H54 (cell line): ENCODE data around the gene CTBS.
A peak's percentile ranks its signal among the peaks of the same experiment; 100 is the strongest.

Experiments used
- DNase-seq: peaks from one replicate; pipeline ENCODE4 v3.0.0; 2011; ENCODE audit warnings: low spot score, mixed read lengths; ENCODE audit not compliant: insufficient read length
- FAIRE-seq: peaks from 3 replicates; lab custom pipeline; 2011; peaks lifted over from hg19 to GRCh38; lab: Jason Lieb, UNC
- POLR2A ChIP-seq: IDR thresholded peaks from 2 replicates; pipeline ENCODE4 v1.6.1; 2011; ENCODE audit warnings: low read depth, mild to moderate bottlenecking, low read length

Gene CTBS

GRCh38 chr1:84573967-84574842 is at the start of gene CTBS:
Gene CTBS, minus strand, starts transcription at chr1:84574440. Its CDS starts 25 bp downstream, at chr1:84574415.
- FAIRE-seq (peak; percentile 91), DNase-seq (peak; percentile 85)
- peak; percentile 92 for TF ChIP-seq POLR2A

DNA sequence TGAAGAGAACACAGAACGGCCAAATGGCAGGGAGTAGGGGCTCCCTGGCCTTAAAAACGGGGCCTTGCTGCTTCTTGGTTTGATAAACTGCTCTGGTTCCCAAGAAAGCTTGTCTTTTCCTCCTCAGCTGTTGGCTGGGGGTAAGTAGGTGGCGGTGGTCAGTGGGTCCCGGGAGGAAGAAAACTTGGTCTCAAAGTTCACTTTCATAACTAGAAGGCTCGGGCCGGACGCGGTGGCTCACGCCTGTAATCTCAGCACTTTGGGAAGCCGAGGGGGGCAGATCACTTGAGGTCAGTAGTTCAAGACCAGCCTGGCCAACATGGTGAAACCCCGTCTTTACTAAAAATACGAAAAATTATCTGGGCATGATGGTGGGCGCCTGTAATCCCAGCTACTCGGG is 47.3 kb upstream of the CTBS start:
- TF ChIP-seq POLR2A: no peak
- FAIRE-seq: no peak
- DNase-seq: no peak

GRCh38 chr1:84620720-84621313 is 46.6 kb upstream of the CTBS start:
- TF ChIP-seq POLR2A: peak; percentile 23; the same call in 1 of the 2 replicates
- DNase-seq (peak; percentile 75), FAIRE-seq (no peak)

DNA sequence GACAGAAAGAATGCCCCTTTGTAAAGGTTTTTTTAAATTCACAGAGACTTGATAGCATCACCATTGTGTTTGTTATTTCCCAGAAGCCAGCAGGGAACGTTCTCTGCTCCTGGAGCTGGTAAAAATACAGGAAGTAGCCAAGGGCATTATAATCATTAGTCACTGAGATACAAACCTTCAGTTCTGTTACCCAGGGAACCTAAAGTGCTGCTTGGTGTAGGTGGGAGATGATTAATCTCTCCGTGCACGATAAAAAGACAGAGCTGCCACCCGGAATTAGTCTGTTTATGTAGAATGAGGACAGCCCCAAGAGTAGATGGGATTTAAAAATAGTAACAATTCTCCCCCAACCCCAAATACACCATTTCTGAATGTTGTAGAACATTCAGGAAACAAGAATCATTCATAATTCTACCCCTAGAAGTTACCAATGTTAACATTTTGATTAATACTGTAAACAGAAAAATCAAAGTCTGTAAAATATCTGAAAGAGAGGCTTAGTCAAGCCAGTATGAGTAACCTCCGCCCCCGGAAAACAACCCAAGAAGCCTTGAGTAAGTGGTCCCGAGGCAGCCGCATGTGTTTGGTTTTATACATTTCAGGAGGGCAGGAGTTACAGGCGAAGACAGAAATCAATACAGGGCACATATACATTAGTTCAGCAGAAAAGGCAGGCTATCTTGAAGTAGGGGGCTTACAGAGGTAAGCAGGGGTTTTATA is 45.3 kb upstream of the CTBS start:
- FAIRE-seq: peak; percentile 87
- peak; percentile 40 for DNase-seq
- no peak for TF ChIP-seq POLR2A

DNA sequence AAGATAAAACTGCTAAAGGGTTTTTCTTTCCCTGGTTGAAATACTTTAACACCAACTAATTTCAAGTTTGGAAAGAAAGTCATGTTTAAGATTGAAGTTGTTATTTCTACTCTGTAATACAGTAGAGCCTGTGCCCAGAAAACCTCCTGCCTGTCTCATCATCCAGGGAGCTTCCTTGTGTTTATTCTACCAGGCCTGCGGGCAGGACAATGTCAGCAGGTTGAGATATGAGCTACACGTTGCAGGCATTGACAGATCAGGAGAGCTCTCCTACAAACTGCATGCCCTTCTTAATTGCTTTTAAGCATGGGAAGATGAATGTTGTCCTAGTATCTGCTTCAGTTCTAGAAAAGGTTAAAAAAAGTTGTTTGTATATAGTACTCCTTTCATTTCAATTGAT is 43.1 kb upstream of the CTBS start:
- no peak for DNase-seq
- FAIRE-seq: no peak
- no peak for TF ChIP-seq POLR2A

DNA sequence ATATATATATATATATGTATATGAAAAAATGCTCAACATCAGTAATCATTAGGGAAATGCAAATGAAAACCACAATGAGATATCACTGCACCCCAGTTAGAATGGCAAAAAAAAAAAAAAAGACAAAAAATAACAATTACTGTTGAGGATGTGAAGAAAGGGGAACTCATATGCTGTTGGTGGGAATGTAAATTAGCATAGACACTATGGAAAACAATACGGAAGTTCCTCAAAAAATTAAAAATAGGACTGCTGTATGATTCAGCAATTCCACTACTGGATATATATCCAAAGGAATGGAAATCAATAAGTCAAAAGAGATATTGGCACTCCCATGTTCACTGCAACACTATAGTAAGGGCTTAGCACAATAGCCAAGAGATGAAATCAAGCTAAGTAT is 41.5 kb upstream of the CTBS start:
- TF ChIP-seq POLR2A: no peak
- FAIRE-seq (no peak), DNase-seq (no peak)

- no peak for DNase-seq
- no peak for TF ChIP-seq POLR2A
- FAIRE-seq: no peak
Observed at GRCh38 chr1:84613887-84614286, 39.6 kb upstream of the CTBS start.

DNA sequence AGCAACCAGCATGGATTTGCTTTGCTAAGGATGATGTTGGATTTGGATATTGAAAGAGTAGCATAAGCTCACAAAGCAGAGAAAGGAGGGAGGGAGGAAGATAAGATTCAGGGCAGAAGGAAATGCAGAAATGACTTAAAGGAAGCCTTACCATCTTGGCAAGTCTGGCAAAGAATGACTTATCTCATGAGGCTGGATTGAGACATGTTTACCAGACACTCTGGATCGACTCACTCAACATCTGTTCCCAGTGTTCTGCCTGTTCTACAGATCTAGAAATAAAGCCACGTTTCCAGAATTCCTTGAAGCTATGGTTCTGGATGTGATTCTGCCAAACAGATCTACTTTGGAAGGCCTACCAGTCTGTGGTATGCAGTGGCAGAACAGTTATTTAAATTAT is 38.8 kb upstream of the CTBS start:
- DNase-seq: no peak
- no peak for FAIRE-seq
- TF ChIP-seq POLR2A: no peak

- no peak for FAIRE-seq
- no peak for DNase-seq
- no peak for TF ChIP-seq POLR2A
Observed at GRCh38 chr1:84611796-84612195, 37.6 kb upstream of the CTBS start.

DNA sequence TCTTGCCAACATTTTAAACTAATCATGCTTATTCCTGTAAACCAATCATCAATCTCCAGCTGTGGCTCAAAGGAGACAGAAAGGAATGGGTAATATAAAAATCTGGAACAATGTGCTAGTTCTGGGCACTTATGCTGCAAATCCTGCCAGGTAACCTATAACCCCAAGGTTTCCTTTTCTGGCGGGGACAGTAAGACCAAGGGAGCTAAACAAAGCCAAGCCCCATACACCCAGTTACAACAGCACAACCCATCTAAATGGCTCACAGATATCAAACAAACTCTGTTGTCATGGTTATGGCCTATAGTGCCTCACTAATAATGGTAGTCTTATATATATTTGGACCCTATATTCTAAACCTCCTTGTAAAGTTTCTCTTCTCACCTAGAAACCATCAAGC is 36.9 kb upstream of the CTBS start:
- TF ChIP-seq POLR2A: no peak
- DNase-seq: no peak
- no peak for FAIRE-seq

- no peak for TF ChIP-seq POLR2A
- DNase-seq (no peak), FAIRE-seq (no peak)
Observed at GRCh38 chr1:84606977-84607376, 32.7 kb upstream of the CTBS start.

DNA sequence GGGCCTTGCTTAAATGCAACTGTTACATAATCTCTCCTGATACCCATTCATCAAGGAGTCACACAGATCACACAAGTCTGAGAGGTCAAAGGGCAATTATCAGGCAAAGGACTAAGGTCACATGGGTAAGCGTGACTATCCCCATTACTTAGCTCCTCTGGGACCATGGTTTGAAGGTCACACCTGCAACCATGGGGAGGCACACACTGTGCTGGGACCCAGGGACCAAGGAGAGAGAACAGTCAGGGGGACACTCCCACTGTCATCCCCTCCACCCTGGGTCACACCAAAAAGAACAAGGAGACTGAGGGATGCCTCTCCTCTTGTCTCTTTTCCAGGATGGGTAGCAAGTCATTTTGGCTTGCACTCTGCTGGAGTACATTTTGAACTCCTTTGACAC is 30.9 kb upstream of the CTBS start:
- DNase-seq (no peak), FAIRE-seq (no peak)
- no peak for TF ChIP-seq POLR2A

DNA sequence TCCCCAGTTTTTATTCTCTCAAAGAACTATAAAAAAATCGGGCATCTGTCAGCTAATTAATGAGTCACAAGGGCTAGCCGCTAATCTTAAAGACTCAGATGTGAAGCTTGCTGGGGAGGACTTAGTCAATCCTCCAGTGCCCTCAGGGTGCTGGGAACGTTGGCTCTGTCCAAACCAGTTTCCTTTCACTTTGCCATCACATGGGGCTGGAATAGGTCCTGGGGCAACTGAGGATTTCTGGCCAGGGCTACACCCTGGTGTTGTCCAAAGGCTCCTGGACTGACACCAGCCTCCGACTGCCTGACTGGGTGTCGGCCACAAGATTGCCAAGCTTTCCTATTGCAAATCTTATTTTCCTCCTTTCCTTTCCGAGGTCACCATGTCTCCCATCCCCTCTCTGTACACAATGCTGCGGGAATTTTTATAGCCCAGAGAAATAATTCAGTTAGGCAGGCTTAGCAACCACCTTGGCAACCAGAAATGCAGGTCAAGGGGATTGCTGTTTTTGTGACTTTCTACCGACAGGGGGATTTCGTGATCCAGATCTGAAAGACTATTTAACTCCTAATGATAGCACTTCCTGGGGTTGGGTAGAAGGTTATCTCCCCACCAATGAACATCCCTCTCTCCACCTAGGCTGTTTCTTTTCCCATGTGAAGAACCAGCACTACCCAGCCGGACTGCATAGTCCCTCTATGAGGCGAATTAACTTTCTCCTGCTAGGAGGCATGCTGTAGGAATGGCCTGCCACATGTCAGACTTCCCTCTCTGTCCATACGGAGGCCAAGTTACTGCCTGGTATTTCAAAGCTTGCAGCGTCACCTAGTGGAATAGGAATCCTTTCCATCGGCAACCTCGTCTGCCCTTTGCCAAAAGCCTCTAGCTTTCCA is 29.9 kb upstream of the CTBS start:
- TF ChIP-seq POLR2A: no peak
- peak; percentile 64 for FAIRE-seq

More for the DNA sequence above, 29.9 kb upstream of the CTBS start:
- peak; percentile 36 for DNase-seq
